WTC11 (cell line): Measurements from ENCODE around the gene MMS19. TPM values are rescaled to one million over a fixed set of nuclear protein-coding genes. Genes with fewer than 3 reads are reported as not detected.

Source experiments
- ATAC-seq: fragments of 200-7000 bp; cut with Tn5 transposase; 2 replicates; pipeline ENCODE4 v1.10.0; 2021; ENCODE audit warnings: mild to moderate bottlenecking, moderate library complexity
- CTCF ChIA-PET: fragments of 300-600 bp; sonication (Branson Sonifier 250); formaldehyde crosslinking; loops from one replicate; lab custom pipeline; 2021; ENCODE audit warnings: antibody characterized with exemption; lab: Charles Lee
- POLR2A ChIA-PET: fragments of 350-600 bp; sonication (Branson Sonifier 250); formaldehyde crosslinking; loops from one replicate; lab custom pipeline; 2021; ENCODE audit warnings: antibody characterized with exemption; lab: Charles Lee
- DNase-seq: peaks from one replicate; pipeline ENCODE4 v3.0.0; 2021; ENCODE audit warnings: low spot score
- H3K27ac Mint-ChIP-seq: 2 replicates; pipeline ENCODE4 v1.8.0; 2021; ENCODE audit warnings: mixed read lengths
- H3K27me3 Mint-ChIP-seq: 2 replicates; pipeline ENCODE4 v1.8.0; 2021; ENCODE audit warnings: low read depth, mild to moderate bottlenecking, moderate library complexity, mixed read lengths
- H3K36me3 Mint-ChIP-seq: 2 replicates; pipeline ENCODE4 v1.8.0; 2021; ENCODE audit warnings: mixed read lengths
- H3K4me1 Mint-ChIP-seq: 2 replicates; pipeline ENCODE4 v1.8.0; 2022; ENCODE audit warnings: mixed read lengths
- H3K4me3 Mint-ChIP-seq: 2 replicates; pipeline ENCODE4 v1.8.0; 2021; ENCODE audit warnings: mild to moderate bottlenecking, moderate library complexity, mixed read lengths
- H3K9me3 Mint-ChIP-seq: 2 replicates; pipeline ENCODE4 v1.8.0; 2021; ENCODE audit warnings: mixed read lengths
- ATF1 ChIP-seq: sonication (generic); formaldehyde crosslinking; IDR thresholded peaks from 2 replicates; pipeline ENCODE4 v1.8.1; 2023; ENCODE audit warnings: mild to moderate bottlenecking, moderate library complexity, missing genetic modification reagents
- ATF2 ChIP-seq: sonication (generic); formaldehyde crosslinking; IDR thresholded peaks from 2 replicates; pipeline ENCODE4 v1.8.1; 2022; ENCODE audit warnings: low read depth, missing genetic modification reagents, borderline replicate concordance
- CREM ChIP-seq: sonication (generic); formaldehyde crosslinking; IDR thresholded peaks from 2 replicates; pipeline ENCODE4 v1.8.1; 2022; ENCODE audit warnings: mild to moderate bottlenecking, missing genetic modification reagents, moderate library complexity
- FOXJ3 ChIP-seq: sonication (generic); formaldehyde crosslinking; IDR thresholded peaks from 2 replicates; pipeline ENCODE4 v1.9.0; 2021; ENCODE audit warnings: missing genetic modification reagents, mild to moderate bottlenecking, borderline replicate concordance
- HMGXB4 ChIP-seq: sonication (generic); formaldehyde crosslinking; IDR thresholded peaks from 2 replicates; pipeline ENCODE4 v1.8.1; 2023; ENCODE audit warnings: mild to moderate bottlenecking, moderate library complexity, missing genetic modification reagents
- JUN ChIP-seq: sonication (generic); formaldehyde crosslinking; IDR thresholded peaks from 2 replicates; pipeline ENCODE4 v1.8.0; 2023; ENCODE audit warnings: mild to moderate bottlenecking, missing genetic modification reagents
- KAT7 ChIP-seq: sonication (generic); formaldehyde crosslinking; IDR thresholded peaks from 2 replicates; pipeline ENCODE4 v1.8.1; 2023; ENCODE audit warnings: missing genetic modification reagents, mild to moderate bottlenecking, borderline replicate concordance
- NR1H2 ChIP-seq: sonication (generic); formaldehyde crosslinking; IDR thresholded peaks from 2 replicates; pipeline ENCODE4 v1.9.0; 2021; ENCODE audit warnings: mild to moderate bottlenecking, moderate library complexity, missing genetic modification reagents
- PRDM15 ChIP-seq: sonication (generic); formaldehyde crosslinking; IDR thresholded peaks from 2 replicates; pipeline ENCODE4 v1.8.0; 2022; ENCODE audit warnings: missing genetic modification reagents
- TCF7 ChIP-seq: sonication (generic); formaldehyde crosslinking; IDR thresholded peaks from 2 replicates; pipeline ENCODE4 v1.8.0; 2022; ENCODE audit warnings: mild to moderate bottlenecking, low read depth, missing genetic modification reagents, moderate library complexity
- USF1 ChIP-seq: sonication (generic); formaldehyde crosslinking; IDR thresholded peaks from 2 replicates; pipeline ENCODE4 v1.8.0; 2022; ENCODE audit warnings: mild to moderate bottlenecking, missing genetic modification reagents
- ZNF219 ChIP-seq: sonication (generic); formaldehyde crosslinking; IDR thresholded peaks from 2 replicates; pipeline ENCODE4 v1.8.0; 2023; ENCODE audit warnings: missing genetic modification reagents, mild to moderate bottlenecking, borderline replicate concordance
- ZNF423 ChIP-seq: fragments of 250-450 bp; sonication (Bioruptor Pico); IDR thresholded peaks from 2 replicates; pipeline ENCODE4 v2.1.2; 2022; ENCODE audit warnings: mild to moderate bottlenecking, moderate library complexity
- ZNF512 ChIP-seq: sonication (generic); formaldehyde crosslinking; IDR thresholded peaks from 2 replicates; pipeline ENCODE4 v1.8.1; 2022; ENCODE audit warnings: missing genetic modification reagents, borderline replicate concordance
- total RNA-seq: library from RNA; stranded (reverse); gene quantifications from 3 replicates; pipeline ENCODE4 v1.2.3, GENCODE V29; 2021
- TF ChIP-seq, protein P1 (sequence below): sonication (generic); formaldehyde crosslinking; conservative IDR thresholded peaks from 2 replicates; pipeline ENCODE4 v1.8.1; 2022; ENCODE audit warnings: mild to moderate bottlenecking, missing genetic modification reagents
- TF ChIP-seq, protein P2 (sequence below): sonication (generic); formaldehyde crosslinking; IDR thresholded peaks from 2 replicates; pipeline ENCODE4 v1.8.0; 2022; ENCODE audit warnings: mild to moderate bottlenecking, missing genetic modification reagents

The MMS19 gene
- total RNA-seq, 1 experiment from 2014 or later = 135 TPM

GRCh38 chr10:97546456-97547270 lies 48.4 kb upstream of the MMS19 start (continued):
- TF ChIP-seq FOXJ3 (CRISPR knock-in tag) (no peak), HMGXB4 (no peak)
- TF ChIP-seq, protein P1, sequence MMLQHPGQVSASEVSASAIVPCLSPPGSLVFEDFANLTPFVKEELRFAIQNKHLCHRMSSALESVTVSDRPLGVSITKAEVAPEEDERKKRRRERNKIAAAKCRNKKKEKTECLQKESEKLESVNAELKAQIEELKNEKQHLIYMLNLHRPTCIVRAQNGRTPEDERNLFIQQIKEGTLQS = no peak

DNA sequence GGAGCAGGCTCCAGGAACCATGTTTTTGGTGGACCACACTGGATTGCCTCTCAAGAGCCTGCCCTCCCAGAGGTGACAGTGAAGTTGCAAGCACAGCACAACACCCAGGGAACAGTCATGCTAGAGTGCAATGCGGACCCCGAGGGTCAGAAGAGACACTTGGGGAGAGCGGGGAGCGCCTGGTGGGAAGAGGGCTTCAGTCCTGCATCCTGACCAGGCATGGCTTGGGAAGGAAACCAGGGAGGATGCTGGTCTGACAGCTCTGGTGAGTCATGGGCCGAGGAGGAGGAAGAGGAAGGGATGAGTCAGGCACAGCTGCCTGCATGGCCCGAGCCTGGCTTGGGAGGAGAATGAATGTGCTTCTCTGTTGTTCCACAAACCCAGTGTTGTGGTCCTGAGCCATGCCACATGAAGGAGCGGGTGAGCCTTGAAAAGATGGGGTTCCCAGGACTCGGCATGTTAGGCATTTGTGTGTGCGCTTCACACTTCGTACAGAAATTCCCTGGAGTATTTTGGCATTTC lies 44.9 kb upstream of the MMS19 start:
- Mint-ChIP-seq H3K36me3 (no peaks in the 10 kb centered on the region), H3K27me3 (no peaks in the 10 kb centered on the region), H3K9me3 (no peaks in the 10 kb centered on the region), H3K4me3 (no peak overlapping the region), H3K4me1 (peaks cover 32% of the 10 kb centered on the region), H3K27ac (peak overlapping the region; percentile 5)
- TF ChIP-seq PRDM15 (CRISPR knock-in tag) = peak; percentile 69
- no peak for TF ChIP-seq ATF2 (CRISPR knock-in tag)
- POLR2A ChIA-PET = no interaction called here
- CTCF ChIA-PET = interaction anchor here (0.8 to 5.1 kb wide), 3 partner anchors 9 to 22 kb away, joined by 3 to 44 read pairs (median 5); no protein-coding TSS in a partner anchor
- DNase-seq (no peak), ATAC-seq (no peak)

DNA sequence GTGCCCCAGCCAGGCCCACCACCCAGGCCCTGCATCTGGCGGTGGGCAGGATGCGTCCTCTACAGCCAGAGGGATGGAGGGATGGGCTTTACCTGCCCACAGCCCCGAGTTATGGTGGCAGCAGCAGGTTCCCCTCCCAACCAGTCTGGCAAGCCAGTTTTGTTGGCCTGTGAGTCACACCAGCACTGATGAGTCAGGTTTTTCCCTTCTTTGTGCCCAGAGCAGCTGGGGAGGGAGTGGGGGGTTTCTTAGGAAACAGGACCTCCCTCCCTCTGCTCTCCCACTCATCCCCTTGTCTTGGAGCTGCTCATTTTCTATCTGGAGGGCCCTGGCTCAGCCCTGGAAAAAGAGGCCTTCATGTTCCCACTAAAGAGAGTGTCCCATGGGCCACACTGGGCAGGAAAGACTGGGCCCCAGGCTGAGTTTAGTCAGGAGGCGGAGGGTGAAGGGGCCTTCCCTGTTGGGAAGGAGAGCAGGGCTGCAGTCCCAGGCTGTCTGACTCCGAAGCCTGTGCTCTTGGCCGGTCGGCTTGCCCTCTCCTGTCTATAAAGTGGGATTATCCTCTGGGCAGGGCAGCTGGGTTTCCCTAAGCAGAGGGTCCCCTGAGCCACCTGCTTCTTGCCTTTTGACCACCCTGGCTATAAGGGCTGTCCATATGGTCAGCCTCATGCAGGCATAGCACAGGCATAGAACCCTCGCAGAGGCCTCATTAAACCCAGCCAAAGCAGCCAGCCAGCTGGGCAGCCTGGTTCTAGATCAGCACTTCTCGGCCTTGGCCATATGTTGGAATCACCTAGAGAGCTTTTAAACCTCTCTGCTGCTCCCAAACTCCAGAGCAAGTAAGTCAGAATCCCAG lies 44.2 kb upstream of the MMS19 start:
- peaks cover 32% of the 10 kb centered on the region for H3K4me1 Mint-ChIP-seq
- ChIA-PET POLR2A (no interaction called here), CTCF (interaction anchor here (0.7 to 5.1 kb wide), 6 partner anchors 8 to 77 kb away, joined by 3 to 44 read pairs (median 5); partner anchors contain the start of gene ANKRD2)
- DNase-seq = no peak
- no peaks in the 10 kb centered on the region for H3K27me3 Mint-ChIP-seq
- H3K9me3 Mint-ChIP-seq = no peaks in the 10 kb centered on the region
- ATAC-seq = peak; percentile 9
- H3K27ac Mint-ChIP-seq = peak overlapping the region; percentile 93
- no peak overlapping the region for H3K4me3 Mint-ChIP-seq
- no peaks in the 10 kb centered on the region for H3K36me3 Mint-ChIP-seq
- TF ChIP-seq USF1 (CRISPR knock-in tag) (no peak), ATF1 (no peak), JUN (CRISPR knock-in tag) (no peak), ZNF423 (CRISPR knock-in tag) (no peak), KAT7 (CRISPR knock-in tag) (no peak), CREM (no peak), NR1H2 (no peak), ZNF512 (no peak), TCF7 (CRISPR knock-in tag) (no peak), ZNF219 (no peak)
- TF ChIP-seq, protein P2, sequence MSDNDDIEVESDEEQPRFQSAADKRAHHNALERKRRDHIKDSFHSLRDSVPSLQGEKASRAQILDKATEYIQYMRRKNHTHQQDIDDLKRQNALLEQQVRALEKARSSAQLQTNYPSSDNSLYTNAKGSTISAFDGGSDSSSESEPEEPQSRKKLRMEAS (CRISPR knock-in tag) = no peak
